ENCODE measurements around the gene CCDC47. TPM values are rescaled to one million over a fixed set of nuclear protein-coding genes. Genes with fewer than 3 reads are reported as not detected.

Gene CCDC47
- total RNA-seq, 1 experiment from 2014 or later: 64.0 TPM

DNA sequence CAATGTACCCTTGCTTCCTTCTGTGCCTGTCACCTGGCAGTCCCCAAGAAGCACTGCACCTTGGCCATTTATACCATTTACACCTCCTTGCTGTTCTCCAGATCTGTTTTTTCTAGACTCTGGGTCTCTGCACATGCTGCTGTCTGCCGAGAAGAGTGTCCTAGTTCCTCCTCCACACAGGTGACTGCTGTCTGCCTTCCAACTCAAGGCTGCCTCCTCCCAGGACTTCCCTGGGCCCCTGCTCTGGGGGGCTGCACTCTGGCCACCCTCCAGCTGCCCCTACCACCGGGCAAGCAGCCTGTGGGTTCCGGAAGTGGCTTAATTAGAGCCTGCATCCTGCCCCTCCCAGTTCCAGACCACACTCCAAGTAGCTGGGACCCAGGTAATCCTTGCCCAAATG is 67.7 kb downstream of the CCDC47 start:
- Histone ChIP-seq H3K27ac (no peak overlapping the region), H4K20me1 (ENCODE audit: insufficient read depth) (no peaks in the 10 kb centered on the region), H2AFZ (no peak overlapping the region), H3K9me3 (ENCODE audit: insufficient read depth, low read depth) (no peaks in the 10 kb centered on the region), H3K9me2 (ENCODE audit: insufficient read depth) (no peaks in the 10 kb centered on the region), H3K4me2 (no peak overlapping the region), H3K4me3 (no peak overlapping the region), H3F3A (ENCODE audit: insufficient read depth, low read depth) (peaks cover 15% of the 10 kb centered on the region), H3K36me3 (ENCODE audit: low read depth) (no peaks in the 10 kb centered on the region), H3K27me3 (ENCODE audit: insufficient read depth, low read depth) (no peaks in the 10 kb centered on the region), H3K79me2 (ENCODE audit: low read depth) (no peaks in the 10 kb centered on the region), H3K4me1 (replicated peaks; ENCODE audit: insufficient read depth) (no peaks in the 10 kb centered on the region)
- BruUV-seq (replicated peaks): no TSS peak
- CTCF ChIA-PET: interaction anchor here (0.5 kb wide), 1 partner anchor 50 kb away, joined by 3 read pairs; no protein-coding TSS in a partner anchor
- intact Hi-C loops (cut with micrococcal nuclease; ENCODE audit: unreplicated experiment): no loop called here
- POLR2A ChIA-PET (ENCODE audit: unreplicated experiment): no interaction called here
- DNase-seq: no peak
- TF ChIP-seq, protein P1, sequence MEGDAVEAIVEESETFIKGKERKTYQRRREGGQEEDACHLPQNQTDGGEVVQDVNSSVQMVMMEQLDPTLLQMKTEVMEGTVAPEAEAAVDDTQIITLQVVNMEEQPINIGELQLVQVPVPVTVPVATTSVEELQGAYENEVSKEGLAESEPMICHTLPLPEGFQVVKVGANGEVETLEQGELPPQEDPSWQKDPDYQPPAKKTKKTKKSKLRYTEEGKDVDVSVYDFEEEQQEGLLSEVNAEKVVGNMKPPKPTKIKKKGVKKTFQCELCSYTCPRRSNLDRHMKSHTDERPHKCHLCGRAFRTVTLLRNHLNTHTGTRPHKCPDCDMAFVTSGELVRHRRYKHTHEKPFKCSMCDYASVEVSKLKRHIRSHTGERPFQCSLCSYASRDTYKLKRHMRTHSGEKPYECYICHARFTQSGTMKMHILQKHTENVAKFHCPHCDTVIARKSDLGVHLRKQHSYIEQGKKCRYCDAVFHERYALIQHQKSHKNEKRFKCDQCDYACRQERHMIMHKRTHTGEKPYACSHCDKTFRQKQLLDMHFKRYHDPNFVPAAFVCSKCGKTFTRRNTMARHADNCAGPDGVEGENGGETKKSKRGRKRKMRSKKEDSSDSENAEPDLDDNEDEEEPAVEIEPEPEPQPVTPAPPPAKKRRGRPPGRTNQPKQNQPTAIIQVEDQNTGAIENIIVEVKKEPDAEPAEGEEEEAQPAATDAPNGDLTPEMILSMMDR (conservative IDR thresholded peaks at IDR 0.05): no peak
- TF ChIP-seq EZH2 (IDR thresholded peaks at IDR 0.05; ENCODE audit: low read depth): no peak

DNA sequence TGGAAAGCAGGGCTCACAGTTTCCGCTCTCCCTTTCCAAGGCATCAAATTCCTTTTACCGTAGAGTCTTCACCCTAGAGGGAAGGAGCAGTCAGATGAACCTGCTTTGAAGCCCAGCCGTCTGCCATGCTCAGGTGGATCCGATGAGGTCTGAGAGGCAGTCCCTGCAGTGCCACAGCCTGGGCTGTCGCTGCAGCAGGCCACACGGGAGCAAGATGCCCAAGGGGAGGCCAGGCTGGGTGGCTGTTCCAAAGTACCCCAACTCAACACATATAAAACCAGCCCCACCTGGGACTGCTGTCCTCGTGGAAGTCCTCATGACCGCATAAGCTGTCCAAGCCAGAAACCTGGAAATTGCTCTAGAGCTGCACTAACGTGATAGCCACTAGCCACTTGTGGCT is 68.6 kb downstream of the CCDC47 start:
- intact Hi-C loops (cut with micrococcal nuclease; ENCODE audit: unreplicated experiment): no loop called here
- Histone ChIP-seq H3F3A (ENCODE audit: insufficient read depth, low read depth) (peaks cover 15% of the 10 kb centered on the region), H3K27me3 (ENCODE audit: insufficient read depth, low read depth) (no peaks in the 10 kb centered on the region), H3K4me1 (replicated peaks; ENCODE audit: insufficient read depth) (no peaks in the 10 kb centered on the region), H2AFZ (no peak overlapping the region), H3K9me2 (ENCODE audit: insufficient read depth) (no peaks in the 10 kb centered on the region), H3K27ac (no peak overlapping the region), H4K20me1 (ENCODE audit: insufficient read depth) (no peaks in the 10 kb centered on the region), H3K79me2 (ENCODE audit: low read depth) (no peaks in the 10 kb centered on the region), H3K36me3 (ENCODE audit: low read depth) (no peaks in the 10 kb centered on the region), H3K9me3 (ENCODE audit: insufficient read depth, low read depth) (no peaks in the 10 kb centered on the region), H3K4me3 (no peak overlapping the region), H3K4me2 (no peak overlapping the region)
- no peak for DNase-seq
- TF ChIP-seq, protein P1 (conservative IDR thresholded peaks at IDR 0.05): no peak
- no peak for TF ChIP-seq EZH2 (IDR thresholded peaks at IDR 0.05; ENCODE audit: low read depth)
- ChIA-PET POLR2A (ENCODE audit: unreplicated experiment) (no interaction called here), CTCF (no interaction called here)
- BruUV-seq (replicated peaks): no TSS peak

- Histone ChIP-seq H2AFZ (no peak overlapping the region), H3K79me2 (ENCODE audit: low read depth) (no peaks in the 10 kb centered on the region), H3K4me3 (no peak overlapping the region), H3K9me2 (ENCODE audit: insufficient read depth) (no peaks in the 10 kb centered on the region), H3K9me3 (ENCODE audit: insufficient read depth, low read depth) (no peaks in the 10 kb centered on the region), H3K27ac (no peak overlapping the region), H3K4me2 (no peak overlapping the region), H3K27me3 (ENCODE audit: insufficient read depth, low read depth) (no peaks in the 10 kb centered on the region), H3F3A (ENCODE audit: insufficient read depth, low read depth) (peaks cover 15% of the 10 kb centered on the region), H3K4me1 (replicated peaks; ENCODE audit: insufficient read depth) (no peaks in the 10 kb centered on the region), H3K36me3 (ENCODE audit: low read depth) (no peaks in the 10 kb centered on the region), H4K20me1 (ENCODE audit: insufficient read depth) (no peaks in the 10 kb centered on the region)
- BruUV-seq (replicated peaks): no TSS peak
- POLR2A ChIA-PET (ENCODE audit: unreplicated experiment): no interaction called here
- no peak for TF ChIP-seq EZH2 (IDR thresholded peaks at IDR 0.05; ENCODE audit: low read depth)
- TF ChIP-seq, protein P1 (conservative IDR thresholded peaks at IDR 0.05): no peak
- intact Hi-C loops (cut with micrococcal nuclease; ENCODE audit: unreplicated experiment): no loop called here
- DNase-seq: no peak
- CTCF ChIA-PET: no interaction called here
Measured at GRCh38 chr17:63704259-63704576, 69.2 kb downstream of the CCDC47 start.
